ENCODE data around the gene LDLRAD4. TPM values are rescaled to one million over a fixed set of nuclear protein-coding genes. Genes with fewer than 3 reads are reported as not detected.

Gene LDLRAD4
- total RNA-seq, 2 donors from 2014 or later = 33.1 to 41.2 TPM

DNA sequence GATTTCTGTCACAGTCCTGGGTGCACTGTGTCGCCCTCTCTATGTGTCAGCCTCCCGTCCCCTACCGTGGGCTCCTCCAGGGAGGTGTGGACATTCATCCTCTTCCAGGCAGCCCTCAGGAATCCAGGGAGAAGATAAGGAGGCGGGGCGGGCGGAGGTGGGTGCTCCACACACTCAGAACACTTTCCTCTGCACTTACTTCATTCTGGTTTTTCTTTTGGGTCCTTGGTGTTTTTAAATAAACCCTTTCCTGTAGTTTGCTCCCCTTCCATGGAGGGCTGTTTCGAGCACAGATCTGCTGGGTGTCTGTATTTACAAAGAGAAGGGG, 323.9 kb downstream of the LDLRAD4 start:
- Histone ChIP-seq H3K27me3 (no peaks in the 10 kb centered on the region), H3K36me3 (no peaks in the 10 kb centered on the region), H3K27ac (peak overlapping the region; percentile 64 to 79), H3K9me3 (no peaks in the 10 kb centered on the region), H3K4me3 (peak overlapping the region in 1 of 2 donors; percentile 5), H3K4me1 (peaks cover 0 to 58% of the 10 kb centered on the region in 2 donors)
- DNase-seq (ENCODE audit: low spot score) = no peak
- TF ChIP-seq, protein P1, sequence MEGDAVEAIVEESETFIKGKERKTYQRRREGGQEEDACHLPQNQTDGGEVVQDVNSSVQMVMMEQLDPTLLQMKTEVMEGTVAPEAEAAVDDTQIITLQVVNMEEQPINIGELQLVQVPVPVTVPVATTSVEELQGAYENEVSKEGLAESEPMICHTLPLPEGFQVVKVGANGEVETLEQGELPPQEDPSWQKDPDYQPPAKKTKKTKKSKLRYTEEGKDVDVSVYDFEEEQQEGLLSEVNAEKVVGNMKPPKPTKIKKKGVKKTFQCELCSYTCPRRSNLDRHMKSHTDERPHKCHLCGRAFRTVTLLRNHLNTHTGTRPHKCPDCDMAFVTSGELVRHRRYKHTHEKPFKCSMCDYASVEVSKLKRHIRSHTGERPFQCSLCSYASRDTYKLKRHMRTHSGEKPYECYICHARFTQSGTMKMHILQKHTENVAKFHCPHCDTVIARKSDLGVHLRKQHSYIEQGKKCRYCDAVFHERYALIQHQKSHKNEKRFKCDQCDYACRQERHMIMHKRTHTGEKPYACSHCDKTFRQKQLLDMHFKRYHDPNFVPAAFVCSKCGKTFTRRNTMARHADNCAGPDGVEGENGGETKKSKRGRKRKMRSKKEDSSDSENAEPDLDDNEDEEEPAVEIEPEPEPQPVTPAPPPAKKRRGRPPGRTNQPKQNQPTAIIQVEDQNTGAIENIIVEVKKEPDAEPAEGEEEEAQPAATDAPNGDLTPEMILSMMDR (IDR thresholded peaks at IDR 0.05) = no peak

GRCh38 chr18:13543144-13543543, 324.6 kb downstream of the LDLRAD4 start:
- Histone ChIP-seq H3K4me1 (peaks cover 0 to 64% of the 10 kb centered on the region in 2 donors), H3K27ac (peak overlapping the region; percentile 64 to 79)
- TF ChIP-seq, protein P1 (IDR thresholded peaks at IDR 0.05) = no peak

GRCh38 chr18:13543811-13544732, 325.5 kb downstream of the LDLRAD4 start:
- no peaks in the 10 kb centered on the region for H3K36me3 ChIP-seq
- H3K27ac ChIP-seq = peak overlapping the region; percentile 64 to 79
- H3K4me3 ChIP-seq = no peak overlapping the region
- H3K27me3 ChIP-seq = no peaks in the 10 kb centered on the region
- TF ChIP-seq, protein P1 (IDR thresholded peaks at IDR 0.05) = no peak
- peaks cover 0 to 65% of the 10 kb centered on the region in 2 donors for H3K4me1 ChIP-seq
- peak; percentile 54 for DNase-seq (ENCODE audit: low spot score)
- H3K9me3 ChIP-seq = no peaks in the 10 kb centered on the region

More at GRCh38 chr18:13543144-13543543, 324.6 kb downstream of the LDLRAD4 start:
- no peaks in the 10 kb centered on the region for H3K27me3 ChIP-seq
- H3K9me3 ChIP-seq = no peaks in the 10 kb centered on the region
- H3K36me3 ChIP-seq = no peaks in the 10 kb centered on the region
- no peak overlapping the region for H3K4me3 ChIP-seq
- DNase-seq (ENCODE audit: low spot score) = peak; percentile 55

DNA sequence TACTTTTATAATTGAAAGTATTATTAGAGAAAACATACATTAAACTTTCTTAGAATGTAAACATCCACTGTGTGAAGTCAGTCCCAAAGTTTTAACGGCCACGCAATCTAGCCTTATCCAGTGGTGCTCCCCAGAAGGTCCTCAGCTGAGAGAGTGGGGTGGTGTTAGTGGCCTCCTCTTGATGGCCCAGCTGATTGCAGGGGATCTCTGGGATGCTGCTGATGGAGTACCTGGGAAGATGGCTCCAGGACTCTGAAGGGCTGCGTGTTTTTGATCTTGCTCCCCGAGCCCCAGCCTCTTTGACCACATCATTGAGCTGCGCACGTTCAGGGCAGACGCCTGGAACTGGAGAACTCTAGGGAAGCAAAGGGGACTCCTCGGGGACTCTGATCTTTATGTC, 326.4 kb downstream of the LDLRAD4 start:
- Histone ChIP-seq H3K36me3 (no peaks in the 10 kb centered on the region), H3K27me3 (no peaks in the 10 kb centered on the region), H3K9me3 (no peaks in the 10 kb centered on the region), H3K4me3 (no peak overlapping the region), H3K27ac (peak overlapping the region; percentile 64 to 79), H3K4me1 (peaks cover 0 to 65% of the 10 kb centered on the region in 2 donors)
- peak; percentile 38 for DNase-seq (ENCODE audit: low spot score)
- TF ChIP-seq, protein P1 (IDR thresholded peaks at IDR 0.05) = no peak

DNA sequence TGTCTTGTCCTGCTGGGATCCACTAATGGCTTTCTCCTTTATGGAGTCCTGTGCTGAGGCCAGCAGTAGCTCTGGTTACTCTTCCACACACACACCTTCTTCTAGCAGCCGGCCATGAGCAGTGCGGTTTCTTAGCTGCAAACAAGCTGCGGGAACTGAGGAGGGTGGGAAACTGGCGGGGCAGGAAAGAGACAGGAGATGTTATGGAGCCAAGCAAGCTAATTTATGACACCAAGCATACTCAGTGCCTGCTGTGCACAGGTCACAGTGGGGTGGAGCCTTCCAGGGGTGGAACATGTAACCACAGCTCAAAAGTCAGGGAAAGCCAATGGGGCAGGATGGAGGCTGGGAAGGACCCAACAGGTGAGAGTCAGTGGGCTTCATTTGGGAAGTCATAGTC, 327.0 kb downstream of the LDLRAD4 start:
- Histone ChIP-seq H3K9me3 (no peaks in the 10 kb centered on the region), H3K36me3 (no peaks in the 10 kb centered on the region), H3K27me3 (no peaks in the 10 kb centered on the region), H3K4me3 (no peak overlapping the region), H3K4me1 (peaks cover 0 to 65% of the 10 kb centered on the region in 2 donors), H3K27ac (peak overlapping the region in 1 of 2 donors; percentile 79)
- DNase-seq (ENCODE audit: low spot score) = peak; percentile 28
- TF ChIP-seq, protein P1 (IDR thresholded peaks at IDR 0.05) = no peak
